Upper lobe of left lung (tissue), 4 donors: ENCODE measurements around the gene PPP3R1.

ENCODE experiments used
- CTCF ChIP-seq, 6 experiments: fragments of 450-650 bp in 4 of 6; fragments of 200-600 bp in 2 of 6; sonication (generic) in 2 of 6; IDR thresholded peaks; one replicate each; pipeline ENCODE4 v1.5.1; 2016 to 2019; ENCODE audit warnings: antibody characterized with exemption in 6 of 6
- EP300 ChIP-seq, 4 donors: sonication (generic); formaldehyde crosslinking; IDR thresholded peaks; one replicate each; pipeline ENCODE4 v1.5.1; 2017; ENCODE audit warnings: antibody characterized with exemption in 4 of 4, control low read depth in 2 of 4
- POLR2A ChIP-seq, 4 donors: fragments of 450-650 bp; IDR thresholded peaks; one replicate each; pipeline ENCODE4 v1.5.1; 2016 to 2017; ENCODE audit warnings: antibody characterized with exemption in 4 of 4, mild to moderate bottlenecking in 2 of 4
- POLR2AphosphoS5 ChIP-seq, 2 donors: sonication (generic); formaldehyde crosslinking; IDR thresholded peaks; one replicate each; pipeline ENCODE4 v1.5.1; 2017; ENCODE audit warnings: antibody characterized with exemption in 2 of 2

- TF ChIP-seq CTCF (IDR thresholded peaks at IDR 0.05) (no peak), POLR2A (IDR thresholded peaks at IDR 0.05) (no peak), EP300 (IDR thresholded peaks at IDR 0.05) (no peak), POLR2AphosphoS5 (IDR thresholded peaks at IDR 0.05) (no peak)
These were observed 4.0 kb downstream of the PPP3R1 start for GRCh38 chr2:68248361-68248760.
